ENCODE results near the gene KRTAP12-1. TPM values are rescaled to one million over a fixed set of nuclear protein-coding genes. Genes with fewer than 3 reads are reported as not detected.

The KRTAP12-1 gene
- total and polyA plus RNA-seq, 2 of the 8 experiments (the other 6 are each of a cell fraction or from before 2014, with no cell fraction given) = 0.50 to 0.73 TPM

GRCh38 chr21:44699502-44700001, 17.6 kb upstream of the KRTAP12-1 start (continued):
- TF ChIP-seq CHD7 (IDR thresholded peaks at IDR 0.05; ENCODE audit: insufficient replicate concordance, low read length) = no peak

All from H1 (cell line).